ENCODE measurements around the gene JARID2. TPM values are rescaled to one million over a fixed set of nuclear protein-coding genes. Genes with fewer than 3 reads are reported as not detected.

Gene JARID2
- total and polyA plus RNA-seq, 2 of the 8 experiments (the other 6 are each of a cell fraction or from before 2014, with no cell fraction given) = 60.1 to 239 TPM

DNA sequence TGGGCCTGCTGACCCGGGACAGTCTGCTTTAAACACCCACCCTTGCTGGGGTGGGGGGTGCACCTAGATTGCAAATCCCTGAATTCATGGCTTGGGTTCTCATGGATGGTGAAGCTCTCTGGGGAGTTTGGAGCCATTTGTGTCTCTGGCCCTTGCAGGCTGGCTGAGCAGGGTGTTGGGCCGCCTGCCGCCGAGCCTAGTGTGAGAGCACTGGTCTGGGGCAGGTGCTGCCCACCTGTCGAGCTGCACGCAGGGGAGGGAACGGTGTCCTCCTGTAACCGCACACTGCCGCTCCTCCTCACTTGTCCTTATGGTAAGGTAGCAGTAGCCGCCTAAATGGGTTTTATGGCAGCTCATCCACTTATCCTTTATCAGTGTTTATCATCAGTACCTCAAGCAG, 273.0 kb downstream of the JARID2 start:
- CTCF ChIA-PET (ENCODE audit: partially characterized antibody) = interaction anchor here (0.6 to 3.4 kb wide), 3 partner anchors 8 to 331 kb away, joined by 3 to 24 read pairs (median 5); no protein-coding TSS in a partner anchor
- H3K36me3 ChIP-seq (ENCODE audit: control insufficient read depth in 2 of 4, insufficient read depth in 4 of 4, low read length in 3 of 4) = peaks cover 21 to 99% (median 72%) of the 10 kb centered on the region in 4 experiments
- no peak for FAIRE-seq

More for the DNA sequence above, 273.0 kb downstream of the JARID2 start:
- Histone ChIP-seq H2BK20ac (ENCODE audit: low read length) (no peak overlapping the region), H3K4me3 (ENCODE audit: extremely low read depth in 1 of 4, insufficient read depth in 2 of 4, low read depth in 3 of 4, low read length in 4 of 4) (no peak overlapping the region), H3K27ac (ENCODE audit: low read depth, low read length) (no peak overlapping the region), H2BK12ac (ENCODE audit: low read depth, low read length) (no peak overlapping the region), H2AK5ac (ENCODE audit: low read depth, low read length) (no peak overlapping the region), H3K4me1 (replicated peaks in 1 of 4; ENCODE audit: control insufficient read depth in 3 of 4, insufficient read depth in 4 of 4, low read length in 3 of 4) (no peaks in the 10 kb centered on the region; a peak in 1 of 7 replicates), H3K4ac (replicated peaks; ENCODE audit: insufficient read length, low read depth, low read length) (no peak overlapping the region), H2BK5ac (ENCODE audit: low read depth, low read length) (no peak overlapping the region), H3K9ac (replicated peaks in 1 of 4; ENCODE audit: extremely low read depth in 1 of 4, low read depth in 3 of 4, low read length in 3 of 4) (no peak overlapping the region), H3K79me2 (ENCODE audit: control insufficient read depth in 1 of 2, insufficient read depth in 2 of 2, low read length in 2 of 2) (peaks cover 0 to 7% of the 10 kb centered on the region in 2 experiments; a peak in 1 of 4 replicates), H4K5ac (ENCODE audit: insufficient read length, low read depth, low read length) (no peak overlapping the region), H2BK120ac (replicated peaks; ENCODE audit: low read depth, low read length) (no peak overlapping the region), H4K91ac (replicated peaks; ENCODE audit: insufficient read length, low read length) (no peak overlapping the region), H4K8ac (ENCODE audit: extremely low read depth, insufficient read depth, low read length) (peak overlapping the region; percentile 29; the same call in 1 of the 2 replicates), H2BK15ac (ENCODE audit: low read length) (no peak overlapping the region), H3K23me2 (ENCODE audit: low read depth, low read length) (no peaks in the 10 kb centered on the region), H3K14ac (ENCODE audit: insufficient read length) (no peak overlapping the region), H3K18ac (ENCODE audit: extremely low read depth, low read length) (no peak overlapping the region), H2AFZ (ENCODE audit: low read length) (no peak overlapping the region), H3K27me3 (replicated peaks in 1 of 4; ENCODE audit: control insufficient read depth in 3 of 4, extremely low read depth in 1 of 4, insufficient read depth in 3 of 4, low read length in 3 of 4) (no peaks in the 10 kb centered on the region), H3K9me3 (ENCODE audit: insufficient read depth in 2 of 2, low read depth in 1 of 2, low read length in 1 of 2) (peaks cover 6 to 7% of the 10 kb centered on the region in 2 experiments; a peak in 3 of 4 replicates), H3K4me2 (ENCODE audit: insufficient read depth in 1 of 2, low read depth in 2 of 2, low read length in 2 of 2) (no peak overlapping the region), H3K79me1 (ENCODE audit: low read depth, low read length) (peaks cover 5% of the 10 kb centered on the region; the same call in 1 of the 2 replicates), H3K23ac (ENCODE audit: insufficient read length) (no peak overlapping the region), H4K20me1 (replicated peaks in 1 of 2; ENCODE audit: control insufficient read depth in 1 of 2, insufficient read depth in 2 of 2, low read length in 2 of 2) (peaks cover 5 to 27% of the 10 kb centered on the region in 2 experiments), H3K56ac (replicated peaks; ENCODE audit: insufficient read length, low read depth, low read length) (no peak overlapping the region)
- TF ChIP-seq POLR2A (IDR thresholded peaks at IDR 0.05; ENCODE audit: control extremely low read depth in 1 of 2, low read depth in 2 of 2, low read length in 2 of 2) (peak in 1 of 2 experiments; percentile 17; a peak in 1 of 3 replicates), RFX5 (IDR thresholded peaks at IDR 0.05; ENCODE audit: borderline replicate concordance, low read depth, low read length) (no peak), POLR2AphosphoS5 (IDR thresholded peaks at IDR 0.05; ENCODE audit: low read depth, low read length) (peak; percentile 67; the same call in 1 of the 2 replicates), CHD2 (IDR thresholded peaks at IDR 0.05; ENCODE audit: low read length) (no peak)
- POLR2A ChIA-PET (ENCODE audit: partially characterized antibody) = interaction anchor here (0.7 kb wide), 1 partner anchor 16 kb away, joined by 3 read pairs; no protein-coding TSS in a partner anchor
- 96% methylated on average over 10 of the region's 10 CpGs; no CpG with 5 or more reads in 1 of the 2 experiments for WGBS, 2 experiments (ENCODE audit: extremely low coverage in 1 of 2, insufficient coverage in 1 of 2, insufficient read length in 1 of 2, insufficient replicate concordance in 2 of 2, low coverage in 1 of 2, low lambda C conversion rate in 2 of 2, missing lambda C conversion rate in 1 of 2)
- no peak for DNase-seq (ENCODE audit: low read depth in 1 of 2, low spot score in 2 of 2)
